HG02678 (cell line): ENCODE data around the gene APCS.

Source experiments
- ATAC-seq: cut with Tn5 transposase; IDR thresholded peaks from one replicate; pipeline ENCODE4 v1.9.1; 2021; ENCODE audit warnings: mild to moderate bottlenecking, moderate library complexity; ENCODE audit not compliant: unreplicated experiment

Gene APCS

DNA sequence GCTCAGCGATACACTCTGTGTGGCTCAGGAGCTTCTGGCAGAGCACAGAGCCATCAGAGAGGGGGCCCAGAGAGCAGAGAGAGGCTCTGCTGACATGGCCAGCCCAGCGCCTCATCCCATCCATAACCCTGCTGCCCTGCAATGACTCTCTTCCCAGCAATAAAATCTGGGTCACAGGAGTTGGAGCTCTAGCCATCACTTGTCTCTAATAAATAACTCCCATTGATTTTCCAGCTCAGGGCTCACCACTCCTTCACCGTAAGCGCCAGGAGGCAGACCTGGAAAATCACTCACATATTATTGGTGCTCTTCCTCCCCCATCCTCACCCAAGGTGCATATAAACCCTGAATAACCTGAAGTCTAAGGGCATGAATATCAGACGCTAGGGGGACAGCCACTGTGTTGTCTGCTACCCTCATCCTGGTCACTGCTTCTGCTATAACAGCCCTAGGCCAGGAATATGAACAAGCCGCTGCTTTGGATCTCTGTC is at the start of gene APCS:
APCS (plus strand) TSS at position 366 of the 491 bp plus-strand sequence; CDS start at position 462, 96 bp downstream.
- ATAC-seq: no peak

DNA sequence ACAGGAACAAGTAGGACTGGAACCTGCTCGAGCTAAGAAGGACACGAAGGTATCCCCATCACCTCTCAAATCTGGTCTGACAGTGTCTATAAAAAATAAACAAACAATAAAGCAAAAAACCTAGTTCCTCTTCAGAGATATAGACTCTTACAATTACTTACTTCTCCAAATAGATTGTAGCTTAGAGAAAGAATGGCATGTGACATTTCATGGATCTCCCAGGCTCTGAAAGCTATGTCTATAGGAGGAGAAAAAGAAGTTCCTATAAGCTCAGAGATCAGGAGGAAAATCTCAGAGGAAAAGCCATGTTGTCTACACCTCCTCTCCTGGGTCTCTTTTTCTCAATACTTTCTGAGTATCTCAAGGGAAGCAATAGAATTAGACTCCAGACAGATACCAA is 39.5 kb upstream of the APCS start:
- ATAC-seq: no peak

- ATAC-seq: no peak
Measured at GRCh38 chr1:159554261-159554660, 33.4 kb upstream of the APCS start.

DNA sequence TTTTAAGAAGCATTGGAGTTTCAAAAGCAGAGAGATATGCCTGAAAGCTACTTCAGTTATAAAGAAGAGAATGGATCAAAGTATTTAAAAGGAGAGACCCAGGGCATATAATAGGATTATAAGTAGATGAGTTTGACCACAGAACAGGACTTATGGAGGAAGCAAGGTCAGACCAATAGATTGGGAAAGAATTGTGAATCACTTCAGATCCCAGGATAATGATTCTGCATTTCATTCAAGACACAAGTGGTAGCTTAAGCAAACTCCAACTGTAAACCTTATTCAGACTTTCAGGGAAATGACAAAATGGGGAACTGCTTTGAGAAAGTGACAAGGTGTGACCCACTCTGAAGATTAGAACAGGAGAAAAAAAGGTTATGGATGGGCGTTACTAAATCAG is 32.9 kb upstream of the APCS start:
- ATAC-seq: no peak

DNA sequence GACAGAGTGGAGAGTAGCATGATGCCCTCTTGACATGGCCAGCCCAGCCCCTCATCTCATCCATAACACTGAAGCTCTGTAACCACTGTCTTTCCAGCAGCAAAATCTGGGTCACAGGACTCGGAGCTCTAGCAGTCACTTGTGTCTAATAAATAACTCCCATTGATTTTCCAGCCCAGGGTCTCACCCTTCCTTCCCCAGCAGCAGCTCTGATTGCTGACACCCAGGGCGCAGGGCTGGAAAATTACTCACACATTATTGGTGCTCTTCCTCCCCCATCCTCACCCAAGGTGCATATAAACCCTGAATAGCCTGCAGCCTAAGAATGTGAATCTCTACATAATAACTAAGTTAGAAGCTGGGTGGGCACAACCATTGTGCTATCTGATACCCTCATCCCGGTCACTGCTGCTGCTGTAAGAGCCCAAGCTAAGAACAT is 30.7 kb upstream of the APCS start:
- no peak for ATAC-seq

- ATAC-seq: no peak
Measured at GRCh38 chr1:159560599-159560998, 27.0 kb upstream of the APCS start.

DNA sequence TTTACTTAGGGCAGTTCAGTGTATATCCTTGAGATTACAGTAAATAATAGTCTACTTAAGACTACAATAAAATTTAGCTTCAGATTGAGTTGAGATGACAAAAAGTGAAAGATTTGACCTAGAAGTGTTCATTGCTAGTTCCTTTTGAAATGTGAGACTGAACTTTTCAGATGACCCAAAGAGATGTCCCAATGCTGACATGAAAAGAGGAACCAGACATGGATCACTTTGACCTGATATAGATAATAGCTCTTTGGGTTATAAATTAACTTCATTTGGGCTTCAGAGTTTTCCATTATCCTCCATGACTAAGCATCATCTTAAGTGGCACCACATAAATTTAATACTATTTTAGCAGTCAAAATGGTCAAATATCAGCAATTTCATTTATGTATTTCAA is 26.1 kb upstream of the APCS start:
- no peak for ATAC-seq

- no peak for ATAC-seq
Measured at GRCh38 chr1:159562680-159563079, 24.9 kb upstream of the APCS start.

GRCh38 chr1:159577446-159577845 is 10.2 kb upstream of the APCS start:
- no peak for ATAC-seq

GRCh38 chr1:159580340-159580739 is 7.3 kb upstream of the APCS start:
- ATAC-seq: no peak

GRCh38 chr1:159581422-159581821 is 6.2 kb upstream of the APCS start:
- ATAC-seq: no peak

DNA sequence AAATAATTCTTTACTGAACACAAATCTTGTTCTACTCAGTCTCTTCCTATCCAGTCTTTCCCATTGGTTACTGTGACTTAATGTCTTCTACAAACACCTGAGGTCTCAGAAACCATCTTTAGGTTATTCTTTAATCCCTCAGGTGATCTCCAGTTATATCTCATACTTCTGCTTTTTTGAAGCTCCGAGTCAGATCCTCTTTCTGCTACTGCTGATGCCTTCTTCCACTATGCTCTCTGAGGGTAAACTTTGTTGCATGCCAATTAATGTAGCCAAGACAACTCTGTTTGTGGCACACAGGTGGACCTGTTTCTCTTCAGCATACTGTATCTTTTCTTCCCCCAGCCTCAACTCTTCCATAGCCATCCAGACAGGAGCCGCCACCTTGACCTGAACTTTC is 3.1 kb upstream of the APCS start:
- no peak for ATAC-seq

DNA sequence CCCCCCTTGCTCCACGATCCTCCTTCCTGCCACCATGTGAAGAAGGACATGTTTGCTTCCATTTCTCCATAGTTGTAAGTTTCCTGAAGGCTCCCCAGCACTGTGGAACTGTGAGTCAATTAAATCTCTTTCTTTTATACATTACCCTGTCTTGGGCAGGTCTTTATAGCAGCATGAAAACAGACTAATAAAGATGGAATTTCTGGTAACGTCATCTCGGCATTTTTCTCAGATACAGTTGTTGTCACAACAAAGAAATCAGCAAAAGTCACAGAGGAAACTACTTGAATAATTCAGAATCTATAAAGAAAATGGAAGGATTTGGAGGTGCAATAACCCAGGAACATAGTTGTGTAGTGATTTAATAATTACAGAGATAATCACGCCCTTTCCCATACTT is 4.4 kb downstream of the APCS start:
- ATAC-seq: no peak

- ATAC-seq: no peak
Measured at GRCh38 chr1:159594625-159595405, 7.2 kb downstream of the APCS start.

DNA sequence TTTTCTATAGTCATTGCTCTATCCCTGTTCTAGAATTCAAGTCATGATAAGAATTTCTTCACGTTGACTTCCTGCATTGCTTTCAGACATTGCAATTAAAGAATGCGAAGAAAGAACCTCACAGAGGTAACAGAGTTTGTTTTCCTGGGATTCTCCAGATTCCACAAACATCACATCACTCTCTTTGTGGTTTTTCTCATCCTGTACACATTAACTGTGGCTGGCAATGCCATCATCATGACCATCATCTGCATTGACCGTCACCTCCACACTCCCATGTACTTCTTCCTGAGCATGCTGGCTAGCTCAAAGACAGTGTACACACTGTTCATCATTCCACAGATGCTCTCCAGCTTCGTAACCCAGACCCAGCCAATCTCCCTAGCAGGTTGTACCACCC is 10.6 kb downstream of the APCS start:
- ATAC-seq: no peak

- ATAC-seq: no peak
Measured at GRCh38 chr1:159600894-159601293, 13.3 kb downstream of the APCS start.

- no peak for ATAC-seq
Measured at GRCh38 chr1:159602501-159602999, 14.9 kb downstream of the APCS start.

DNA sequence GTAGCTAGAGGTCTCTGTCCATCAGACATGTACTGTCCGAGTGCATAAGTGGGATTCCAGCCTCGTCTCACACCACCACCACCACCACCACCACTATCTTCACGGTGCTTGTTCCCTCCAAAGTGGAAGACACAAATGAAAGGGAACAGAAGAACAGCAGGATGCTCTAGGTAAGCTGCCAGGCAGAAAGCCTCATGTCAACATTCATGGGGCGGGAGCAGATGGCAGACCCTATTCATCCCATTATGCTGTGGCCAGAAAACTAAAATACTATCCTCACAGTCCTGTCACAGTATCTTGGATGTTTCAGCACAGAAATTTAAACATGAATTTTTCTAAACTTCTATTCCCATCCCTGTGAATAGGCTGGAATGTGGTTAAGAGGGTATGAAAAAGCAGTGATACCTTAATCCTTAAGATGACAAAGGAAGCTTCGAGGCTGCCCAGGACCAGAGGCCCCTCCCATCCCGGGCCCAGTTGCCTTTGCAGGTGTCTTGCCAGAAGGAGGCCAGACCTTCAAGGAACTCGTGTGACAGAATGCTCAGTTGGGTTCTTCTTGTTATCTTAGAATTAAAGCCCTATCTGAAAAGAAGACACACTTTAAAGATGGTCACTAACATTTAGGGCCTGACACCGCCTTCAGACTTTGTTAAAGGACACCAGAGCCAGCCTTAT is 24.7 kb downstream of the APCS start:
- ATAC-seq: no peak

- ATAC-seq: no peak
Measured at GRCh38 chr1:159632922-159633321, 45.3 kb downstream of the APCS start.
